Keratinocyte (primary cell): ENCODE results near the gene FRMPD2.

Source experiments
- EZH2 ChIP-seq: IDR thresholded peaks from one replicate; pipeline ENCODE4 v1.6.1; 2012; ENCODE audit warnings: inconsistent platforms, mild to moderate bottlenecking, low read length, moderate library complexity
- TF ChIP-seq, protein P1 (sequence below), 3 experiments: IDR thresholded peaks in 1 of 3; conservative IDR thresholded peaks in 1 of 3; optimal IDR thresholded peaks in 1 of 3; 2 replicates in 2 of 3; 3 replicates in 1 of 3; pipeline versions ENCODE3 to v1.5.1; 2011; ENCODE audit warnings: low read length in 3 of 3, mild to moderate bottlenecking in 3 of 3, moderate library complexity in 2 of 3, control low read depth in 1 of 3, inconsistent platforms in 1 of 3; ENCODE audit not compliant: insufficient read depth in 2 of 3; ENCODE audit errors: extremely low read depth in 1 of 3

- TF ChIP-seq EZH2: no peak
- TF ChIP-seq, protein P1, sequence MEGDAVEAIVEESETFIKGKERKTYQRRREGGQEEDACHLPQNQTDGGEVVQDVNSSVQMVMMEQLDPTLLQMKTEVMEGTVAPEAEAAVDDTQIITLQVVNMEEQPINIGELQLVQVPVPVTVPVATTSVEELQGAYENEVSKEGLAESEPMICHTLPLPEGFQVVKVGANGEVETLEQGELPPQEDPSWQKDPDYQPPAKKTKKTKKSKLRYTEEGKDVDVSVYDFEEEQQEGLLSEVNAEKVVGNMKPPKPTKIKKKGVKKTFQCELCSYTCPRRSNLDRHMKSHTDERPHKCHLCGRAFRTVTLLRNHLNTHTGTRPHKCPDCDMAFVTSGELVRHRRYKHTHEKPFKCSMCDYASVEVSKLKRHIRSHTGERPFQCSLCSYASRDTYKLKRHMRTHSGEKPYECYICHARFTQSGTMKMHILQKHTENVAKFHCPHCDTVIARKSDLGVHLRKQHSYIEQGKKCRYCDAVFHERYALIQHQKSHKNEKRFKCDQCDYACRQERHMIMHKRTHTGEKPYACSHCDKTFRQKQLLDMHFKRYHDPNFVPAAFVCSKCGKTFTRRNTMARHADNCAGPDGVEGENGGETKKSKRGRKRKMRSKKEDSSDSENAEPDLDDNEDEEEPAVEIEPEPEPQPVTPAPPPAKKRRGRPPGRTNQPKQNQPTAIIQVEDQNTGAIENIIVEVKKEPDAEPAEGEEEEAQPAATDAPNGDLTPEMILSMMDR (optimal IDR thresholded peaks at IDR 0.05 in 1 of 3, IDR thresholded peaks at IDR 0.05 in 1 of 3, conservative IDR thresholded peaks at IDR 0.05 in 1 of 3; ENCODE audit: extremely low read depth in 1 of 3, insufficient read depth in 2 of 3, low read length in 3 of 3): no peak
Measured at GRCh38 chr10:48292616-48293015, 18.1 kb upstream of the FRMPD2 start.
